Natural killer cell (primary cell): Measurements from ENCODE around the gene ACP7. TPM values are rescaled to one million over a fixed set of nuclear protein-coding genes. Genes with fewer than 3 reads are reported as not detected.

ENCODE experiments used
- ATAC-seq, 3 donors: fragments of 150-1000 bp in 2 of 3; fragments of 200-7000 bp in 1 of 3; cut with Tn5 transposase; 1 replicate in 1 of 3; 2 replicates in 2 of 3; pipeline ENCODE4 v1.10.0; 2021; ENCODE audit warnings: mild to moderate bottlenecking in 2 of 3, moderate library complexity in 2 of 3
- DNase-seq, 2 donors: peaks; one replicate each; pipeline versions ENCODE4 v3.0.0 to v3.0.0-alpha.2; 2013 to 2021; ENCODE audit warnings: mixed read lengths in 1 of 2
- H3K27ac ChIP-seq: one replicate; pipeline ENCODE4 v1.5.1; 2013; ENCODE audit warnings: mild to moderate bottlenecking, low read length
- H3K27me3 ChIP-seq: one replicate; pipeline ENCODE4 v1.6.1; 2013; ENCODE audit warnings: low read length; ENCODE audit not compliant: control insufficient read depth, insufficient read depth
- H3K36me3 ChIP-seq: one replicate; pipeline ENCODE4 v1.6.1; 2013; ENCODE audit warnings: low read length; ENCODE audit not compliant: control insufficient read depth, insufficient read depth
- H3K4me1 ChIP-seq: one replicate; pipeline ENCODE4 v1.6.1; 2013; ENCODE audit warnings: low read length; ENCODE audit not compliant: control insufficient read depth, insufficient read depth
- H3K4me3 ChIP-seq: one replicate; pipeline ENCODE4 v1.5.1; 2013; ENCODE audit warnings: low read length
- H3K9me3 ChIP-seq: one replicate; pipeline ENCODE4 v1.6.1; 2013; ENCODE audit warnings: low read length; ENCODE audit not compliant: control insufficient read depth, insufficient read depth
- H3K27ac Mint-ChIP-seq, 2 donors: one replicate each; pipeline ENCODE4 v1.8.0; 2022; ENCODE audit warnings: mild to moderate bottlenecking in 2 of 2, mixed read lengths in 2 of 2, moderate library complexity in 1 of 2
- H3K27me3 Mint-ChIP-seq, 2 donors: one replicate each; pipeline ENCODE4 v1.8.0; 2022; ENCODE audit warnings: low read depth in 2 of 2, mixed read lengths in 2 of 2
- H3K36me3 Mint-ChIP-seq: one replicate; pipeline ENCODE4 v1.8.0; 2022; ENCODE audit warnings: mixed read lengths
- H3K4me1 Mint-ChIP-seq, 2 donors: one replicate each; pipeline ENCODE4 v1.8.0; 2022; ENCODE audit warnings: mixed read lengths in 2 of 2
- H3K4me3 Mint-ChIP-seq: one replicate; pipeline ENCODE4 v1.8.0; 2022; ENCODE audit warnings: mild to moderate bottlenecking, moderate library complexity, mixed read lengths
- H3K9me3 Mint-ChIP-seq, 2 donors: one replicate each; pipeline ENCODE4 v1.8.0; 2022; ENCODE audit warnings: mixed read lengths in 2 of 2
- CTCF ChIP-seq: fragments of 200-600 bp; IDR thresholded peaks from one replicate; pipeline ENCODE4 v1.8.0; 2022; ENCODE audit warnings: antibody characterized with exemption
- WGBS: methylation state at CpG from one replicate; pipeline ENCODE4 v1.1.7; 2013; ENCODE audit warnings: missing lambda C conversion rate; ENCODE audit not compliant: insufficient coverage; 5-methylcytosine and 5-hydroxymethylcytosine counted together
- intact Hi-C: fragments of 100-400 bp; cut with micrococcal nuclease; formaldehyde crosslinking; loops from one replicate; pipeline ENCODE4 v1.14.2; 2022
- total RNA-seq, 4 donors: library from RNA; stranded (reverse); fragments of 120-200 nt in 1 of 4; gene quantifications; one replicate each; pipeline versions ENCODE4 v1.2.3 to v1.2.4, GENCODE V29; 2013 to 2022

The ACP7 gene
- total RNA-seq, 3 donors from 2014 or later (not counting 1 experiment from before 2014, with no cell fraction given), result not detected

GRCh38 chr19:39054091-39054470 lies 30.1 kb upstream of the ACP7 start:
- Mint-ChIP-seq H3K27ac (no peak overlapping the region), H3K4me1 (no peaks in the 10 kb centered on the region), H3K9me3 (no peaks in the 10 kb centered on the region), H3K4me3 (no peak overlapping the region), H3K27me3 (peaks cover 2 to 3% of the 10 kb centered on the region in 2 donors), H3K36me3 (no peaks in the 10 kb centered on the region)
- no peak for ATAC-seq
- no peak overlapping the region for H3K27ac ChIP-seq
- no peak overlapping the region for H3K4me3 ChIP-seq
- no peaks in the 10 kb centered on the region for H3K36me3 ChIP-seq
- TF ChIP-seq CTCF, result no peak
- 100% methylated on average over 2 of the region's 2 CpGs for WGBS
- H3K27me3 ChIP-seq, result no peaks in the 10 kb centered on the region
- DNase-seq, result no peak
- peaks cover 4% of the 10 kb centered on the region for H3K4me1 ChIP-seq
- H3K9me3 ChIP-seq, result peaks cover 2% of the 10 kb centered on the region
- intact Hi-C loops, result no loop called here

- Histone ChIP-seq H3K9me3 (peaks cover 2% of the 10 kb centered on the region), H3K27me3 (no peaks in the 10 kb centered on the region), H3K4me3 (no peak overlapping the region), H3K27ac (no peak overlapping the region), H3K4me1 (no peaks in the 10 kb centered on the region), H3K36me3 (no peaks in the 10 kb centered on the region)
- Mint-ChIP-seq H3K9me3 (no peaks in the 10 kb centered on the region), H3K27ac (no peak overlapping the region), H3K4me3 (no peak overlapping the region), H3K27me3 (no peaks in the 10 kb centered on the region), H3K36me3 (no peaks in the 10 kb centered on the region), H3K4me1 (peaks cover 8 to 9% of the 10 kb centered on the region in 2 donors)
- DNase-seq (no peak), ATAC-seq (no peak)
- no peak for TF ChIP-seq CTCF
- 73% methylated on average over 3 of the region's 3 CpGs for WGBS
- intact Hi-C loops, result no loop called here
Observed at GRCh38 chr19:39057615-39058014, 26.6 kb upstream of the ACP7 start.

- no peak for DNase-seq
- no peaks in the 10 kb centered on the region for H3K9me3 Mint-ChIP-seq
- no peaks in the 10 kb centered on the region for H3K36me3 Mint-ChIP-seq
- no peak overlapping the region for H3K4me3 Mint-ChIP-seq
- H3K27me3 ChIP-seq, result no peaks in the 10 kb centered on the region
- H3K4me1 Mint-ChIP-seq, result peaks cover 8 to 9% of the 10 kb centered on the region in 2 donors
- no peaks in the 10 kb centered on the region for H3K36me3 ChIP-seq
- peaks cover 2% of the 10 kb centered on the region for H3K9me3 ChIP-seq
- H3K27ac Mint-ChIP-seq, result no peak overlapping the region
- no peaks in the 10 kb centered on the region for H3K4me1 ChIP-seq
- intact Hi-C loops, result no loop called here
- H3K27ac ChIP-seq, result no peak overlapping the region
- ATAC-seq, result no peak
- TF ChIP-seq CTCF, result no peak
- no peak overlapping the region for H3K4me3 ChIP-seq
- no peaks in the 10 kb centered on the region for H3K27me3 Mint-ChIP-seq
Observed at GRCh38 chr19:39059302-39059701, 24.9 kb upstream of the ACP7 start.

GRCh38 chr19:39060171-39060570 lies 24.0 kb upstream of the ACP7 start:
- Histone ChIP-seq H3K27ac (no peak overlapping the region), H3K4me1 (no peaks in the 10 kb centered on the region), H3K27me3 (no peaks in the 10 kb centered on the region), H3K9me3 (no peaks in the 10 kb centered on the region), H3K4me3 (no peak overlapping the region), H3K36me3 (no peaks in the 10 kb centered on the region)
- no peak overlapping the region for H3K27ac Mint-ChIP-seq
- H3K36me3 Mint-ChIP-seq, result no peaks in the 10 kb centered on the region
- ATAC-seq, result no peak
- peaks cover 8 to 9% of the 10 kb centered on the region in 2 donors for H3K4me1 Mint-ChIP-seq
- no peak overlapping the region for H3K4me3 Mint-ChIP-seq
- 44% methylated on average over 4 of the region's 4 CpGs for WGBS
- H3K27me3 Mint-ChIP-seq, result no peaks in the 10 kb centered on the region
- no peaks in the 10 kb centered on the region for H3K9me3 Mint-ChIP-seq
- DNase-seq, result no peak
- TF ChIP-seq CTCF, result no peak
- intact Hi-C loops, result no loop called here
